DOHH2 (cell line): ENCODE measurements around the gene MRPL55.

Experiments used
- CTCF ChIP-seq: fragments of 200-600 bp; sonication (generic); IDR thresholded peaks from one replicate; pipeline ENCODE4 v1.5.1; 2014; ENCODE audit warnings: antibody characterized with exemption, mild to moderate bottlenecking, low read depth, low read length; ENCODE audit not compliant: poor library complexity, severe bottlenecking
- EZH2phosphoT487 ChIP-seq: fragments of 200-600 bp; sonication (generic); IDR thresholded peaks from 2 replicates; pipeline ENCODE4 v1.6.1; 2017; ENCODE audit warnings: borderline replicate concordance, mild to moderate bottlenecking, antibody characterized with exemption, low read length, moderate library complexity, mixed read lengths

- no peak for TF ChIP-seq CTCF
- TF ChIP-seq EZH2phosphoT487 = no peak
These were observed 43.8 kb upstream of the MRPL55 start for GRCh38 chr1:228152918-228153258.
